ENCODE measurements around the gene MBP. TPM values are rescaled to one million over a fixed set of nuclear protein-coding genes. Genes with fewer than 3 reads are reported as not detected.

The MBP gene
- total and polyA plus RNA-seq, 2 of the 13 experiments (the other 11 are each of a cell fraction or from before 2014, with no cell fraction given): 5.0 to 8.5 TPM

- TF ChIP-seq ZNF34 (CRISPR knock-in tag; IDR thresholded peaks at IDR 0.05; ENCODE audit: borderline replicate concordance): no peak
- no peak for TF ChIP-seq YEATS2 (CRISPR knock-in tag; IDR thresholded peaks at IDR 0.05; ENCODE audit: borderline replicate concordance)
- TF ChIP-seq ZNF691 (CRISPR knock-in tag; IDR thresholded peaks at IDR 0.05; ENCODE audit: borderline replicate concordance, low read depth): no peak
- TF ChIP-seq KIAA2018 (CRISPR knock-in tag; IDR thresholded peaks at IDR 0.05; ENCODE audit: borderline replicate concordance): no peak
- no peak for TF ChIP-seq ZFP41 (CRISPR knock-in tag; IDR thresholded peaks at IDR 0.05; ENCODE audit: borderline replicate concordance)
- no peak for TF ChIP-seq ZNF569 (CRISPR knock-in tag; IDR thresholded peaks at IDR 0.05; ENCODE audit: borderline replicate concordance)
- TF ChIP-seq ZNF83 (CRISPR knock-in tag; IDR thresholded peaks at IDR 0.05; ENCODE audit: borderline replicate concordance): no peak
- TF ChIP-seq NR1H2 (CRISPR knock-in tag; IDR thresholded peaks at IDR 0.05; ENCODE audit: borderline replicate concordance, low read depth): no peak
- TF ChIP-seq RERE (CRISPR knock-in tag; IDR thresholded peaks at IDR 0.05; ENCODE audit: low read depth): no peak
- no peak for TF ChIP-seq ZNF562 (CRISPR knock-in tag; IDR thresholded peaks at IDR 0.05; ENCODE audit: borderline replicate concordance)
- no peak for TF ChIP-seq RBAK (CRISPR knock-in tag; IDR thresholded peaks at IDR 0.05)
- TF ChIP-seq ONECUT2 (CRISPR knock-in tag; IDR thresholded peaks at IDR 0.05): no peak
- no peak for TF ChIP-seq ZNF614 (CRISPR knock-in tag; IDR thresholded peaks at IDR 0.05; ENCODE audit: borderline replicate concordance)
- no peak for TF ChIP-seq FOSL1 (CRISPR knock-in tag; IDR thresholded peaks at IDR 0.05; ENCODE audit: borderline replicate concordance)
Observed at GRCh38 chr18:77102259-77103040, 30.1 kb downstream of the MBP start (continued).

Data from HepG2 (cell line).